ENCODE data around the gene CACNA1C.

Gene CACNA1C

GRCh38 chr12:2745655-2746054 lies 692.9 kb downstream of the CACNA1C start:
- DNase-seq: no peak
- ATAC-seq: no peak

All from stimulated activated naive CD8-positive, alpha-beta T cell treated with anti-CD3 and anti-CD28 coated beads, Interleukin-15, Interleukin-2, amounts not matched to agents 100 U/mL and 50 U/mL, for 24 hours (primary cell).